ENCODE data around the gene PSMB7. TPM values are rescaled to one million over a fixed set of nuclear protein-coding genes. Genes with fewer than 3 reads are reported as not detected.

Gene PSMB7
- total RNA-seq, 3 donors from 2014 or later (not counting 1 experiment from before 2014, with no cell fraction given), result 75.6 to 75.9 (median 75.8) TPM

DNA sequence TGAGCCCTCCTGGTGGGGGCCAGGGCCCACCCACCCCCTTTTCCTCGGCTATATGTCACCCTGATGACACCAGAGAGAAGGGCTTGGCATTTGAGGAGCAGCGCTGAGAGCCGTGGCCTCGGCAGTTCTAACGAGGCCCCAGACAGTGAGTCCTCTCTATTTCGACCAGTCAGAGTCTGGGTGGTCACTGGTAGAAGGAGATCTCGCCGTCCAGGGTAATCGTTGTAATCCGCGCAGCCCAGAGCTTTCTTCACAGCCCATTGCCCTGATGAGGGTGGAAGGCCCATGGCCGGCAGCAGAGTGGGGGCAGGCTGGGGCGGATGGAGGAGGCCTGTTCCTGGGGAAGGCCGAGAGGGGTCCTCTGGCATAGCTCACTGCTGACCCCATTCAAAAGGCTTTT is 70.2 kb downstream of the PSMB7 start:
- WGBS (ENCODE audit: insufficient coverage), result 96% methylated on average over 14 of the region's 14 CpGs
- H3K4me3 Mint-ChIP-seq, result no peak overlapping the region
- H3K27ac ChIP-seq (ENCODE audit: low read length), result no peak overlapping the region
- ATAC-seq (no peak), DNase-seq (no peak)
- H3K9me3 Mint-ChIP-seq, result no peaks in the 10 kb centered on the region
- H3K4me3 ChIP-seq (ENCODE audit: low read length), result no peak overlapping the region
- H3K27me3 Mint-ChIP-seq (ENCODE audit: low read depth in 2 of 2), result no peaks in the 10 kb centered on the region
- H3K9me3 ChIP-seq (ENCODE audit: control insufficient read depth, insufficient read depth, low read length), result no peaks in the 10 kb centered on the region
- H3K4me1 Mint-ChIP-seq, result peaks cover 0 to 6% of the 10 kb centered on the region in 2 donors
- H3K4me1 ChIP-seq (ENCODE audit: control insufficient read depth, insufficient read depth, low read length), result no peaks in the 10 kb centered on the region
- TF ChIP-seq, protein P1, sequence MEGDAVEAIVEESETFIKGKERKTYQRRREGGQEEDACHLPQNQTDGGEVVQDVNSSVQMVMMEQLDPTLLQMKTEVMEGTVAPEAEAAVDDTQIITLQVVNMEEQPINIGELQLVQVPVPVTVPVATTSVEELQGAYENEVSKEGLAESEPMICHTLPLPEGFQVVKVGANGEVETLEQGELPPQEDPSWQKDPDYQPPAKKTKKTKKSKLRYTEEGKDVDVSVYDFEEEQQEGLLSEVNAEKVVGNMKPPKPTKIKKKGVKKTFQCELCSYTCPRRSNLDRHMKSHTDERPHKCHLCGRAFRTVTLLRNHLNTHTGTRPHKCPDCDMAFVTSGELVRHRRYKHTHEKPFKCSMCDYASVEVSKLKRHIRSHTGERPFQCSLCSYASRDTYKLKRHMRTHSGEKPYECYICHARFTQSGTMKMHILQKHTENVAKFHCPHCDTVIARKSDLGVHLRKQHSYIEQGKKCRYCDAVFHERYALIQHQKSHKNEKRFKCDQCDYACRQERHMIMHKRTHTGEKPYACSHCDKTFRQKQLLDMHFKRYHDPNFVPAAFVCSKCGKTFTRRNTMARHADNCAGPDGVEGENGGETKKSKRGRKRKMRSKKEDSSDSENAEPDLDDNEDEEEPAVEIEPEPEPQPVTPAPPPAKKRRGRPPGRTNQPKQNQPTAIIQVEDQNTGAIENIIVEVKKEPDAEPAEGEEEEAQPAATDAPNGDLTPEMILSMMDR (IDR thresholded peaks at IDR 0.05), result no peak
- H3K27ac Mint-ChIP-seq, result no peak overlapping the region
- peaks cover 59% of the 10 kb centered on the region for H3K36me3 ChIP-seq (ENCODE audit: control insufficient read depth, insufficient read depth, low read length)
- H3K27me3 ChIP-seq (ENCODE audit: control insufficient read depth, insufficient read depth, low read length), result no peaks in the 10 kb centered on the region
- H3K36me3 Mint-ChIP-seq, result no peaks in the 10 kb centered on the region
- intact Hi-C loops (cut with micrococcal nuclease), result no loop called here

DNA sequence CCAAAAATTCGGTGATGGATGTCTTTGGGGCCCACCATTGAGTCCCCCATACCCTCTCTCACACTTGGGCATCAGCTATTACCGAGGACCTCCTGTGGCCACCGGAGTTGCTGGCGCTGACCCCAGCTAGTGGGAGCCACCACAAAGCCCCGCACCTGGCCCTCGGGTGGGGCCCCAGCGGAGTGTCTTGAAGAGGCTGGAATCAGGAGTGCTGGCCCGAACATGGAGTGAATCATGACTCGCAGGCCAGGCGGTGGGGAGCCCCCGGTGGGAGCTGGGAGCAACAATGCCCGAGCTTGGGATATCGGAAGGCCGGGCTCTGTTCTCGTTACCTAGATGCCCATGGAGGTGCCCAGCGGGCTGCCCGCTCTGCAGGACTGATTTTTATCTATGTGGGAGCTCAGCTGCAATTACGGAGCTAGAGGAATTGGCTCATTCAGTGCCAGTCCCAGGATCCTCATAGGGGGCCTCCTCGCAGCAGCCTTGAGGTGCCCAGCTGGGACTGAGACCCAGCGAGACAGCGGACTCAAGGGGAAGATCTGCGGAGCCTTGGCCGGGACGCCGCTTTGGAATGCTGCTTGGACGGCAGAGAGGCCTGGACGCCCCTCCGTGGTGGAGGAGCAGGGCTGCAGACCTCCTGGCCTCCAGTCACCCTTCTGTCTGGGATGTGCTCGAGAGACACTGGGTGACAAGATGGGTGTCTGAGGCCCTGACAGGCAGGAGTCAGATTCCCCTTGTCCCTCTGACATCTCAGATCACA is 70.8 kb downstream of the PSMB7 start:
- ATAC-seq (no peak), DNase-seq (no peak)
- intact Hi-C loops (cut with micrococcal nuclease), result no loop called here
- H3K27me3 Mint-ChIP-seq (ENCODE audit: low read depth in 2 of 2), result no peaks in the 10 kb centered on the region
- Histone ChIP-seq H3K9me3 (ENCODE audit: control insufficient read depth, insufficient read depth, low read length) (no peaks in the 10 kb centered on the region), H3K4me1 (ENCODE audit: control insufficient read depth, insufficient read depth, low read length) (no peaks in the 10 kb centered on the region), H3K27ac (ENCODE audit: low read length) (no peak overlapping the region), H3K27me3 (ENCODE audit: control insufficient read depth, insufficient read depth, low read length) (no peaks in the 10 kb centered on the region), H3K4me3 (ENCODE audit: low read length) (no peak overlapping the region), H3K36me3 (ENCODE audit: control insufficient read depth, insufficient read depth, low read length) (peaks cover 57% of the 10 kb centered on the region)
- WGBS (ENCODE audit: insufficient coverage), result 96% methylated on average over 29 of the region's 29 CpGs
- no peak overlapping the region for H3K27ac Mint-ChIP-seq
- no peaks in the 10 kb centered on the region for H3K36me3 Mint-ChIP-seq
- TF ChIP-seq, protein P1 (IDR thresholded peaks at IDR 0.05), result no peak
- H3K9me3 Mint-ChIP-seq, result no peaks in the 10 kb centered on the region
- peaks cover 0 to 6% of the 10 kb centered on the region in 2 donors for H3K4me1 Mint-ChIP-seq
- H3K4me3 Mint-ChIP-seq, result no peak overlapping the region

DNA sequence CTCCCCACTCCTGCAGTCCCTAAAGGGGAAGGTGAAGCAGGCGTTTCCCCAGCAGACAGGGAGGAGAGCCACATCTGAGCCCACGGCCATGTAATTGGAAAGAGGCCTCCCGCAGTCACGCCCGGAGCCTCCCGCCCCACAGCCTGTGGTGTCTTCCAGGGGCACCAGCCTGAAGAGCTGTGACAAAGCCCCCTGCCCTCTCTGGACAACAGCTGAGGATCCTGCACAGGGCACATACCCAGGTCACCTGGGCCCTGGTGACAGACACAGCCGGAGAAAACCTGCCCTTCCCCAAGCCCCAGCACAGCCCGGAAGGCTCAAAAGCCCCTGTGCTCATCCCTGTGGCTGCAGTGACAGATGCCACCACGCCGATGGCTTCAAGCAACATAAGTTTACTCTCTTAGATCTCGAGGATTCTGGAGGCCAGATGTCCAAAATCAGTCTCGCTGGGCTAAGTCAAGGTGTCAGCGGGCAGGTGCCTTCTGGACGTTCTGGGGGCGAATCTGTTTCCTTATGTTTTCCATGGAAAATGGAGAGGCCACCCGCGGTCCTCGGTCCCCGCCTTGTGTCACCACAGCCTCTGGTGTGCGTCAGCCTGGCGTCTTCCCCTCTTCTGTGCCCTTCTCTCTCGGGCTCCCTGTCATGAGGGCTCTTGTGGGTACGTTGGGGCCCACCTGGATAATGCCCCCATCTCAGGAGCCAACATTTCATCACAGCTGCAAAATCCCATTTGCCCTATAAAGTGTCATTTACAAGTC is 71.5 kb downstream of the PSMB7 start:
- intact Hi-C loops (cut with micrococcal nuclease), result no loop called here
- Mint-ChIP-seq H3K4me1 (peaks cover 0 to 6% of the 10 kb centered on the region in 2 donors), H3K4me3 (no peak overlapping the region), H3K27ac (no peak overlapping the region), H3K36me3 (no peaks in the 10 kb centered on the region), H3K27me3 (ENCODE audit: low read depth in 2 of 2) (no peaks in the 10 kb centered on the region), H3K9me3 (no peaks in the 10 kb centered on the region)
- TF ChIP-seq, protein P1 (IDR thresholded peaks at IDR 0.05), result no peak
- 96% methylated on average over 23 of the region's 23 CpGs for WGBS (ENCODE audit: insufficient coverage)
- Histone ChIP-seq H3K27ac (ENCODE audit: low read length) (no peak overlapping the region), H3K27me3 (ENCODE audit: control insufficient read depth, insufficient read depth, low read length) (no peaks in the 10 kb centered on the region), H3K4me3 (ENCODE audit: low read length) (no peak overlapping the region), H3K9me3 (ENCODE audit: control insufficient read depth, insufficient read depth, low read length) (no peaks in the 10 kb centered on the region), H3K4me1 (ENCODE audit: control insufficient read depth, insufficient read depth, low read length) (no peaks in the 10 kb centered on the region), H3K36me3 (ENCODE audit: control insufficient read depth, insufficient read depth, low read length) (peaks cover 55% of the 10 kb centered on the region)
- DNase-seq (no peak), ATAC-seq (no peak)

All from natural killer cell (primary cell).